Ovary (tissue), 3 donors: ENCODE measurements around the gene ABHD12.

Experiments
- CTCF ChIP-seq, 3 donors: fragments of 450-650 bp in 2 of 3; fragments of 200-600 bp in 1 of 3; IDR thresholded peaks; one replicate each; pipeline versions ENCODE4 v1.5.1 to v1.8.0; 2016 to 2022; ENCODE audit warnings: antibody characterized with exemption in 3 of 3, mild to moderate bottlenecking in 1 of 3
- EP300 ChIP-seq: sonication (generic); formaldehyde crosslinking; IDR thresholded peaks from one replicate; pipeline ENCODE4 v1.6.1; 2017; ENCODE audit warnings: antibody characterized with exemption
- donor health status: DM: no; HTN: no; CAD: no.

DNA sequence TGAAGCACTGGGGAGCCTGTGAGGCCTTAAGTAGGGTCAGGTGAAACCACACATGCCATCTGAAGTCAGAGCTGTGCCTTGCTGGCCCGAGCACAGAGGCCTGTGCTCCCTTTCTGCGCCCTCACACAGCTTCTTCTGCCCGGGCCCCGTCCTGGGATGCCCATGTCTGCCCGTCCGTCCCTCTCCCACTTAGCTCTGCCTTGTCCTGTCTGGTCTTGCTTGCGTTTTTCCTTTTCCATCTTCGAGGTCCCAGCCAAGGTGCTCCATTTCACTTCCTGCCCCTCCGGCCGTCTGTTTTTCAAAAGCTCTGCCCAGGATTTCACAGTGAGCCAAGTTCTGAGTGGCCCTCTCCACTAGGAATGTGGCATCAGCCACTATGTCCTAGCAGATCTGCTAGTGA, 97.1 kb downstream of the ABHD12 start:
- TF ChIP-seq CTCF (IDR thresholded peaks at IDR 0.05) (no peak), EP300 (no peak)
